Astrocyte (in vitro differentiated cells and primary cell): ENCODE measurements around the gene OTOGL. TPM values are rescaled to one million over a fixed set of nuclear protein-coding genes. Genes with fewer than 3 reads are reported as not detected.

Experiments
- DNase-seq: peaks from one replicate; pipeline ENCODE4 v3.0.0-alpha.2; 2010; ENCODE audit warnings: low read depth
- FAIRE-seq: peaks from 2 replicates; lab custom pipeline; 2011; peaks lifted over from hg19 to GRCh38; lab: Jason Lieb, UNC
- H2AFZ ChIP-seq: 2 replicates; pipeline ENCODE4 v1.6.0; 2012; ENCODE audit warnings: low read depth, low read length, inconsistent platforms
- H3K27ac ChIP-seq: 2 replicates; pipeline ENCODE4 v1.5.1; 2011; ENCODE audit warnings: low read depth, low read length, inconsistent platforms
- H3K27me3 ChIP-seq: 2 replicates; pipeline ENCODE4 v1.6.0; 2011; ENCODE audit warnings: low read length, inconsistent platforms; ENCODE audit not compliant: insufficient read depth
- H3K36me3 ChIP-seq: 2 replicates; pipeline ENCODE4 v1.5.1; 2011; ENCODE audit warnings: low read length, inconsistent platforms; ENCODE audit not compliant: insufficient read depth
- H3K4me1 ChIP-seq: 2 replicates; pipeline ENCODE4 v1.5.1; 2011; ENCODE audit warnings: low read length, inconsistent platforms; ENCODE audit not compliant: insufficient read depth
- H3K4me2 ChIP-seq: 2 replicates; pipeline ENCODE4 v1.6.0; 2012; ENCODE audit warnings: low read length, inconsistent platforms
- H3K4me3 ChIP-seq: 2 replicates; pipeline ENCODE4 v1.5.1; 2011; ENCODE audit warnings: low read depth, mild to moderate bottlenecking, low read length, inconsistent platforms; ENCODE audit not compliant: insufficient read depth
- H3K79me2 ChIP-seq: 2 replicates; pipeline ENCODE4 v1.6.0; 2012; ENCODE audit warnings: mild to moderate bottlenecking, low read length, inconsistent platforms; ENCODE audit not compliant: insufficient read depth
- H3K9ac ChIP-seq: 2 replicates; pipeline ENCODE4 v1.6.0; 2012; ENCODE audit warnings: mild to moderate bottlenecking, low read length, inconsistent platforms
- H3K9me3 ChIP-seq: 2 replicates; pipeline ENCODE4 v1.5.1; 2012; ENCODE audit warnings: low read depth, mild to moderate bottlenecking, low read length, inconsistent platforms; ENCODE audit not compliant: insufficient read depth
- H4K20me1 ChIP-seq: 2 replicates; pipeline ENCODE4 v1.6.0; 2012; ENCODE audit warnings: low read length, inconsistent platforms; ENCODE audit not compliant: insufficient read depth
- H3K27ac Mint-ChIP-seq: one replicate; pipeline ENCODE4 v1.8.0; 2021; ENCODE audit warnings: mild to moderate bottlenecking, mixed read lengths; ENCODE audit not compliant: unreplicated experiment
- H3K27me3 Mint-ChIP-seq: one replicate; pipeline ENCODE4 v1.8.0; 2021; ENCODE audit warnings: low read depth, mixed read lengths; ENCODE audit not compliant: unreplicated experiment
- H3K36me3 Mint-ChIP-seq: one replicate; pipeline ENCODE4 v1.8.0; 2021; ENCODE audit warnings: low read depth, mixed read lengths; ENCODE audit not compliant: unreplicated experiment
- H3K4me1 Mint-ChIP-seq: one replicate; pipeline ENCODE4 v1.8.0; 2021; ENCODE audit warnings: low read depth, mixed read lengths; ENCODE audit not compliant: unreplicated experiment
- H3K4me3 Mint-ChIP-seq: one replicate; pipeline ENCODE4 v1.8.0; 2021; ENCODE audit warnings: mild to moderate bottlenecking, moderate library complexity, mixed read lengths; ENCODE audit not compliant: unreplicated experiment
- H3K9me3 Mint-ChIP-seq: one replicate; pipeline ENCODE4 v1.8.0; 2021; ENCODE audit warnings: mild to moderate bottlenecking, mixed read lengths; ENCODE audit not compliant: unreplicated experiment
- EZH2 ChIP-seq: IDR thresholded peaks from 2 replicates; pipeline ENCODE4 v1.6.1; 2012; ENCODE audit warnings: mild to moderate bottlenecking, low read length, inconsistent platforms; ENCODE audit not compliant: insufficient read depth
- total RNA-seq: library from RNA; stranded (reverse); gene quantifications from 2 replicates; pipeline ENCODE4 v1.2.1, GENCODE V29; 2021
- TF ChIP-seq, protein P1 (sequence below): IDR thresholded peaks from 2 replicates; pipeline ENCODE4 v1.5.1; 2011; ENCODE audit warnings: low read depth, mild to moderate bottlenecking, inconsistent platforms, low read length, moderate library complexity; ENCODE audit not compliant: insufficient read depth

Gene OTOGL
- total RNA-seq, 1 donor from 2014 or later, result 0.16 TPM

DNA sequence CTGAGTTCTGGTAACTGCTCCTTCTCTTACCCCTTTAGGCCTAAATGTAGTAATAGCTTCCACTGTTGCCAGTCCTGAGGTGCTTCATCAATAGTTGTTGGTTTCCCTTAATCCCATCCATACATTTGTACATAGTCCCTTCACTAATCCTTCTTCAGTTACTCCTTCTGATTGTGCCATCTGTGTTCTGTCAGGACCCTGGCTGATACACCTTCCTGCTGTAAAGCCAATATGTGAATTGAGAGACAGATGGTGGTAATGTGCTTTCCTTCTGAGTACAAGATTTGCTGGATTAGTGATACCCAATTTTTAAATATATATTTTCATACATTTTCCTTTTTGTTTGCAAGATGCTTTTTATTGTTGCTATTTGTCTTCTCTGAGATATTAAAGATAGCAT, 66.4 kb downstream of the OTOGL start:
- no peaks in the 10 kb centered on the region for H4K20me1 ChIP-seq
- Mint-ChIP-seq H3K27me3 (peaks cover 3% of the 10 kb centered on the region), H3K36me3 (no peaks in the 10 kb centered on the region), H3K4me3 (no peak overlapping the region), H3K4me1 (no peaks in the 10 kb centered on the region), H3K9me3 (peaks cover 2% of the 10 kb centered on the region), H3K27ac (no peak overlapping the region)
- H3K27me3 ChIP-seq, result no peaks in the 10 kb centered on the region
- FAIRE-seq (no peak), DNase-seq (no peak)
- no peak overlapping the region for H3K4me3 ChIP-seq
- no peak overlapping the region for H3K4me2 ChIP-seq
- H3K9ac ChIP-seq, result no peak overlapping the region
- H3K9me3 ChIP-seq, result no peaks in the 10 kb centered on the region
- TF ChIP-seq EZH2, result no peak
- TF ChIP-seq, protein P1, sequence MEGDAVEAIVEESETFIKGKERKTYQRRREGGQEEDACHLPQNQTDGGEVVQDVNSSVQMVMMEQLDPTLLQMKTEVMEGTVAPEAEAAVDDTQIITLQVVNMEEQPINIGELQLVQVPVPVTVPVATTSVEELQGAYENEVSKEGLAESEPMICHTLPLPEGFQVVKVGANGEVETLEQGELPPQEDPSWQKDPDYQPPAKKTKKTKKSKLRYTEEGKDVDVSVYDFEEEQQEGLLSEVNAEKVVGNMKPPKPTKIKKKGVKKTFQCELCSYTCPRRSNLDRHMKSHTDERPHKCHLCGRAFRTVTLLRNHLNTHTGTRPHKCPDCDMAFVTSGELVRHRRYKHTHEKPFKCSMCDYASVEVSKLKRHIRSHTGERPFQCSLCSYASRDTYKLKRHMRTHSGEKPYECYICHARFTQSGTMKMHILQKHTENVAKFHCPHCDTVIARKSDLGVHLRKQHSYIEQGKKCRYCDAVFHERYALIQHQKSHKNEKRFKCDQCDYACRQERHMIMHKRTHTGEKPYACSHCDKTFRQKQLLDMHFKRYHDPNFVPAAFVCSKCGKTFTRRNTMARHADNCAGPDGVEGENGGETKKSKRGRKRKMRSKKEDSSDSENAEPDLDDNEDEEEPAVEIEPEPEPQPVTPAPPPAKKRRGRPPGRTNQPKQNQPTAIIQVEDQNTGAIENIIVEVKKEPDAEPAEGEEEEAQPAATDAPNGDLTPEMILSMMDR, result no peak
- H3K4me1 ChIP-seq, result no peaks in the 10 kb centered on the region
- no peak overlapping the region for H2AFZ ChIP-seq
- no peaks in the 10 kb centered on the region for H3K36me3 ChIP-seq
- no peak overlapping the region for H3K27ac ChIP-seq
- H3K79me2 ChIP-seq, result no peaks in the 10 kb centered on the region

DNA sequence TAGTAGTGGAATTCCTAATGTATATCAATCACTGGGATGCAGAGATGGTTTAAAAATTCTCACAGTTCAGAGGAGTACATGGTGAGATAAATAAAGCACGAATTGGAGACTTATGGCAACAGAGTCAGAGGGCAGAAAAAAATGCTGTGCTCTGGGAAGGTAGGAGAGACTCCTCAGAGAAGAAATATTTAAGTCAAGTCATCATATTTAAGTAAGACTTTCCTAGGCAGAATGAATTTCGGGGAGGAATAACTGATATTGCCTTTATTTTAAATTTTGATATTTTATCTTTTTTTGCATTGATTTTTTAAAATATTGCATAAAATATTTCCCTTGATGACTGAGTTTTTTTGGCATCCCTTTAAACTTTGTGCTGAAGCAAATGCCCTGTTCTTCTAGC, 67.4 kb downstream of the OTOGL start:
- no peak for DNase-seq
- Mint-ChIP-seq H3K27me3 (peaks cover 3% of the 10 kb centered on the region), H3K9me3 (peaks cover 2% of the 10 kb centered on the region), H3K27ac (no peak overlapping the region), H3K4me1 (no peaks in the 10 kb centered on the region), H3K4me3 (no peak overlapping the region), H3K36me3 (no peaks in the 10 kb centered on the region)
- H3K9ac ChIP-seq, result no peak overlapping the region
- H3K4me2 ChIP-seq, result no peak overlapping the region
- no peak for FAIRE-seq
- H4K20me1 ChIP-seq, result no peaks in the 10 kb centered on the region
- H3K79me2 ChIP-seq, result no peaks in the 10 kb centered on the region
- H3K36me3 ChIP-seq, result no peaks in the 10 kb centered on the region
- TF ChIP-seq, protein P1, result no peak
- no peak for TF ChIP-seq EZH2
- H3K27ac ChIP-seq, result no peak overlapping the region
- no peaks in the 10 kb centered on the region for H3K9me3 ChIP-seq
- H3K4me1 ChIP-seq, result no peaks in the 10 kb centered on the region
- no peak overlapping the region for H2AFZ ChIP-seq
- no peak overlapping the region for H3K4me3 ChIP-seq
- H3K27me3 ChIP-seq, result no peaks in the 10 kb centered on the region

DNA sequence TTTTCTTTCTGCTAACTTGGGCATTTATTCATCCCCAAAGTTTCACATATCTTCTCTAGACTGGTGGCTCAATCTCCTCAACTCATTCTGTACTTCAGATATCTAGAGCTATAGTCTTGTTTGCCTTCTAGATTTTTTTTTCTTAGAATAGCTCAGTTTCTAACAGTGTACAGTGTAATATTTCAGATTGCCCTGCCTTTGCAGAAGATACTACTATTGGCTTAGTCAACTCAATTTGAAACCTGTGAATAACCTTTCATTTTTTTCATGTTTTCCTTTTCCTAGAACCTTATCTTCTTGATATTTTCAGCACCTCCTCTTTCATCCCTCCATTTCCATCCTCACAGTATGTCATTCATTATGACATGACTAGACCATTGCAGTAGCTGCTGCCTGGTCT, 69.6 kb downstream of the OTOGL start:
- TF ChIP-seq, protein P1, result no peak
- TF ChIP-seq EZH2, result no peak
- H3K27me3 Mint-ChIP-seq, result peaks cover 3% of the 10 kb centered on the region
- Histone ChIP-seq H3K27me3 (no peaks in the 10 kb centered on the region), H2AFZ (no peak overlapping the region), H3K9me3 (no peaks in the 10 kb centered on the region), H3K4me3 (no peak overlapping the region), H3K36me3 (no peaks in the 10 kb centered on the region), H3K27ac (no peak overlapping the region), H3K79me2 (no peaks in the 10 kb centered on the region), H3K9ac (no peak overlapping the region), H3K4me1 (no peaks in the 10 kb centered on the region), H3K4me2 (no peak overlapping the region), H4K20me1 (no peaks in the 10 kb centered on the region)
- no peaks in the 10 kb centered on the region for H3K36me3 Mint-ChIP-seq
- H3K4me3 Mint-ChIP-seq, result no peak overlapping the region
- FAIRE-seq (no peak), DNase-seq (no peak)
- peaks cover 2% of the 10 kb centered on the region for H3K9me3 Mint-ChIP-seq
- no peaks in the 10 kb centered on the region for H3K4me1 Mint-ChIP-seq
- H3K27ac Mint-ChIP-seq, result no peak overlapping the region
